Loucy (cell line): ENCODE data around the gene ZFP3.

ENCODE experiments used
- H2AFZ ChIP-seq: fragments of 200-600 bp; sonication (generic); 2 replicates; pipeline ENCODE4 v1.6.0; 2016; ENCODE audit warnings: antibody characterized with exemption, mild to moderate bottlenecking, low read length, moderate library complexity
- H3F3A ChIP-seq: fragments of 200-600 bp; 2 replicates; pipeline ENCODE4 v1.6.0; 2016; ENCODE audit warnings: antibody characterized with exemption, low read depth, mild to moderate bottlenecking
- H3K27me3 ChIP-seq: fragments of 200-600 bp; sonication (generic); 2 replicates; pipeline ENCODE4 v1.6.1; 2014; ENCODE audit warnings: low read length, mild to moderate bottlenecking; ENCODE audit not compliant: insufficient read depth, poor library complexity, severe bottlenecking
- H3K36me3 ChIP-seq: fragments of 200-600 bp; sonication (generic); 2 replicates; pipeline ENCODE4 v1.6.1; 2016; ENCODE audit warnings: low read length; ENCODE audit not compliant: insufficient read depth
- H3K4me1 ChIP-seq: fragments of 200-600 bp; sonication (generic); 2 replicates; pipeline ENCODE4 v1.5.1; 2014; ENCODE audit warnings: low read length, mild to moderate bottlenecking; ENCODE audit not compliant: insufficient read depth, poor library complexity, severe bottlenecking
- H3K4me2 ChIP-seq: fragments of 200-600 bp; sonication (generic); 2 replicates; pipeline ENCODE4 v1.6.0; 2014; ENCODE audit warnings: antibody characterized with exemption, low read length, low read depth, mild to moderate bottlenecking; ENCODE audit not compliant: poor library complexity, severe bottlenecking
- H3K4me3 ChIP-seq: fragments of 200-600 bp; sonication (generic); 2 replicates; pipeline ENCODE4 v1.5.1; 2014; ENCODE audit warnings: low read length, mild to moderate bottlenecking, mixed read lengths; ENCODE audit not compliant: poor library complexity, severe bottlenecking
- H3K79me2 ChIP-seq: fragments of 200-600 bp; sonication (generic); 2 replicates; pipeline ENCODE4 v1.6.1; 2014; ENCODE audit warnings: low read length; ENCODE audit not compliant: insufficient read depth
- H3K9ac ChIP-seq: fragments of 200-600 bp; sonication (generic); 2 replicates; pipeline ENCODE4 v1.6.0; 2014; ENCODE audit warnings: mild to moderate bottlenecking, low read depth, low read length, moderate library complexity; ENCODE audit not compliant: poor library complexity, severe bottlenecking
- H3K9me2 ChIP-seq: fragments of 200-600 bp; sonication (generic); replicated peaks from 2 replicates; pipeline ENCODE4 v1.6.1; 2016; ENCODE audit warnings: low read depth, low read length, mixed read lengths
- H3K9me3 ChIP-seq: fragments of 200-600 bp; sonication (generic); 2 replicates; pipeline ENCODE4 v1.6.1; 2014; ENCODE audit warnings: mild to moderate bottlenecking, antibody characterized with exemption, low read length, low read depth; ENCODE audit not compliant: insufficient read depth
- H4K20me1 ChIP-seq: fragments of 200-600 bp; sonication (generic); 2 replicates; pipeline ENCODE4 v1.6.0; 2014; ENCODE audit warnings: antibody characterized with exemption, low read length, mild to moderate bottlenecking; ENCODE audit not compliant: insufficient read depth, poor library complexity, severe bottlenecking
- EZH2phosphoT487 ChIP-seq: fragments of 200-600 bp; IDR thresholded peaks from 2 replicates; pipeline ENCODE4 v1.6.1; 2018; ENCODE audit warnings: antibody characterized with exemption, mild to moderate bottlenecking, moderate library complexity, borderline replicate concordance
- TF ChIP-seq, protein P1 (sequence below): fragments of 200-600 bp; sonication (generic); conservative IDR thresholded peaks from 2 replicates; pipeline ENCODE4 v1.5.1; 2014; ENCODE audit warnings: mild to moderate bottlenecking, antibody characterized with exemption, low read length

ZFP3 gene

GRCh38 chr17:5032865-5033264, 45.4 kb upstream of the ZFP3 start:
- Histone ChIP-seq H3K9me2 (no peaks in the 10 kb centered on the region), H4K20me1 (no peaks in the 10 kb centered on the region), H3K4me2 (no peak overlapping the region), H3K36me3 (no peaks in the 10 kb centered on the region), H3K9me3 (no peaks in the 10 kb centered on the region), H3K27me3 (no peaks in the 10 kb centered on the region), H3K4me1 (no peaks in the 10 kb centered on the region), H3K4me3 (no peak overlapping the region), H3K79me2 (no peaks in the 10 kb centered on the region), H3K9ac (no peak overlapping the region), H2AFZ (no peak overlapping the region), H3F3A (no peaks in the 10 kb centered on the region)
- TF ChIP-seq, protein P1, sequence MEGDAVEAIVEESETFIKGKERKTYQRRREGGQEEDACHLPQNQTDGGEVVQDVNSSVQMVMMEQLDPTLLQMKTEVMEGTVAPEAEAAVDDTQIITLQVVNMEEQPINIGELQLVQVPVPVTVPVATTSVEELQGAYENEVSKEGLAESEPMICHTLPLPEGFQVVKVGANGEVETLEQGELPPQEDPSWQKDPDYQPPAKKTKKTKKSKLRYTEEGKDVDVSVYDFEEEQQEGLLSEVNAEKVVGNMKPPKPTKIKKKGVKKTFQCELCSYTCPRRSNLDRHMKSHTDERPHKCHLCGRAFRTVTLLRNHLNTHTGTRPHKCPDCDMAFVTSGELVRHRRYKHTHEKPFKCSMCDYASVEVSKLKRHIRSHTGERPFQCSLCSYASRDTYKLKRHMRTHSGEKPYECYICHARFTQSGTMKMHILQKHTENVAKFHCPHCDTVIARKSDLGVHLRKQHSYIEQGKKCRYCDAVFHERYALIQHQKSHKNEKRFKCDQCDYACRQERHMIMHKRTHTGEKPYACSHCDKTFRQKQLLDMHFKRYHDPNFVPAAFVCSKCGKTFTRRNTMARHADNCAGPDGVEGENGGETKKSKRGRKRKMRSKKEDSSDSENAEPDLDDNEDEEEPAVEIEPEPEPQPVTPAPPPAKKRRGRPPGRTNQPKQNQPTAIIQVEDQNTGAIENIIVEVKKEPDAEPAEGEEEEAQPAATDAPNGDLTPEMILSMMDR, result no peak
- TF ChIP-seq EZH2phosphoT487, result no peak

DNA sequence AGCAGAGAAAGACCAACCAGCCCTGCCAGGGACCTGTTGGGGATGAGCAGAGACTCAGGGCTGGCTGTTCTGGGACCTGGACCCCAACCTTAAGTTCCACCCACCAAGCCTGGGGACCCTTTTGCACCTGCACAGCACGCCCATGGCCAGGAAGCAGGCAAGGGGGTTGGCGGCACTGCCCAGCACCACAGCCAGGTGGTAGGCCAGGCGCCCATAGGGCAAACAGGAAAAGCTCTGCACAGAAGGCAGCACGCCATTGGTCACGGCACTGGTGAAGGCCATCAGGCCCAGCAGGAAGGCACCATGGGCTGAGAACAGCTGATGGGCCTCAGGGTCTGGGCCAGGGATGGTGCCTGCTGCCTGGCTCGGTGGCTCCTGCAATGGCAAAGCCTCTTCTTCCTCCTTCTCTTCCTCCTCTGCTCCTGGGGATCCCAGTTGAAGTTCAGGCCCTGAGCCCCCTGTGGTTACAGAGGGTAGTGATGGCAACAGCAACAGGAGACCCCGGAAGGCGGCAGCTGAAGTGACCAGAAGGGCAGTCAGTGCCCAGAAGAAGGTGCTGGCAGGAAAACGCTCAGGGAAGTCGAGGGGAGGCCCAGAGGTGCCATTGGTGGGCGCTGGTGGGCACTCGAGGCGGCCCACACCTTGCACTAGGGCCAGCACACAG, 44.8 kb upstream of the ZFP3 start:
- TF ChIP-seq, protein P1, result no peak
- no peak for TF ChIP-seq EZH2phosphoT487
- H3K9ac ChIP-seq, result no peak overlapping the region
- no peak overlapping the region for H3K4me2 ChIP-seq
- no peaks in the 10 kb centered on the region for H3F3A ChIP-seq
- no peaks in the 10 kb centered on the region for H3K36me3 ChIP-seq
- H4K20me1 ChIP-seq, result no peaks in the 10 kb centered on the region
- H3K79me2 ChIP-seq, result no peaks in the 10 kb centered on the region
- H2AFZ ChIP-seq, result no peak overlapping the region
- no peaks in the 10 kb centered on the region for H3K9me3 ChIP-seq
- H3K4me1 ChIP-seq, result no peaks in the 10 kb centered on the region
- no peak overlapping the region for H3K4me3 ChIP-seq
- H3K9me2 ChIP-seq, result no peaks in the 10 kb centered on the region
- no peaks in the 10 kb centered on the region for H3K27me3 ChIP-seq

- no peak overlapping the region for H3K9ac ChIP-seq
- no peak overlapping the region for H2AFZ ChIP-seq
- no peak overlapping the region for H3K4me2 ChIP-seq
- H3K9me3 ChIP-seq, result no peaks in the 10 kb centered on the region
- H3K27me3 ChIP-seq, result no peaks in the 10 kb centered on the region
- H3K9me2 ChIP-seq, result no peaks in the 10 kb centered on the region
- no peak for TF ChIP-seq EZH2phosphoT487
- H3F3A ChIP-seq, result no peaks in the 10 kb centered on the region
- H3K79me2 ChIP-seq, result no peaks in the 10 kb centered on the region
- H4K20me1 ChIP-seq, result no peaks in the 10 kb centered on the region
- H3K4me3 ChIP-seq, result no peak overlapping the region
- no peaks in the 10 kb centered on the region for H3K36me3 ChIP-seq
- no peaks in the 10 kb centered on the region for H3K4me1 ChIP-seq
These were observed 44.2 kb upstream of the ZFP3 start for GRCh38 chr17:5034063-5034462.

DNA sequence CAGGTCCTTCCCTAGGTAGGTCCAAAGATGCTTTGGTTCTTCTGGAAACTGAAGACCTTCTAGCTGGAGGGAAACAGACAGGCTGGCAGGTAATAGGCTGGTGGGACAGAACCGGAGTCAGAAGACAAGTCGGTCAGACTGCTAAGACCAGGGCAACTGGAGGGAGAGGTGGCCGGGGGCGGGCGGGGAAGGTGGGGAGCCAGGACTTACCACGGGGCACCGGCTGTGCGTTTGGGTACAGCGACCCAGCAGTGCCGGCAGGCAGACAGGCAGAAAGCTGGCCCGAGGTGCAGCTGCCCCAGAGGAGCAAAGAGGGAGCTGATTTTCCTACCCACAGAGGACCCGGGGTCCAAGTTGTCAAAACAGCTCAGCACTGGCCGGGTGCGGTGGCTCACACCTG, 43.6 kb upstream of the ZFP3 start:
- H4K20me1 ChIP-seq, result no peaks in the 10 kb centered on the region
- H3K9me2 ChIP-seq, result no peaks in the 10 kb centered on the region
- no peaks in the 10 kb centered on the region for H3K36me3 ChIP-seq
- H3K4me1 ChIP-seq, result no peaks in the 10 kb centered on the region
- H3K4me2 ChIP-seq, result no peak overlapping the region
- no peaks in the 10 kb centered on the region for H3K9me3 ChIP-seq
- H3K4me3 ChIP-seq, result no peak overlapping the region
- TF ChIP-seq, protein P1, result no peak
- TF ChIP-seq EZH2phosphoT487, result no peak
- H3K9ac ChIP-seq, result no peak overlapping the region
- no peaks in the 10 kb centered on the region for H3F3A ChIP-seq
- no peaks in the 10 kb centered on the region for H3K27me3 ChIP-seq
- H2AFZ ChIP-seq, result no peak overlapping the region
- no peaks in the 10 kb centered on the region for H3K79me2 ChIP-seq
